AG09319 (cell line): ENCODE results near the gene ABCG2.

ENCODE experiments used
- DNase-seq: peaks from one replicate; pipeline ENCODE4 v3.0.0-alpha.2; 2010; ENCODE audit warnings: low read depth; ENCODE audit errors: extremely low read depth
- CTCF ChIP-seq: IDR thresholded peaks from 2 replicates; pipeline ENCODE4 v1.5.1; 2011; ENCODE audit warnings: low read depth, mild to moderate bottlenecking, inconsistent platforms, low read length, moderate library complexity

The ABCG2 gene

GRCh38 chr4:88059766-88060165 lies 98.7 kb downstream of the ABCG2 start:
- no peak for DNase-seq
- no peak for TF ChIP-seq CTCF

- DNase-seq: no peak
- no peak for TF ChIP-seq CTCF
Observed at GRCh38 chr4:88058295-88058694, 100.1 kb downstream of the ABCG2 start.

GRCh38 chr4:88054901-88055300 lies 103.5 kb downstream of the ABCG2 start:
- DNase-seq: peak; percentile 28
- TF ChIP-seq CTCF: peak; percentile 65

GRCh38 chr4:88054229-88054628 lies 104.2 kb downstream of the ABCG2 start:
- DNase-seq: no peak
- no peak for TF ChIP-seq CTCF

GRCh38 chr4:88045021-88045420 lies 113.4 kb downstream of the ABCG2 start:
- DNase-seq: no peak

GRCh38 chr4:88043586-88044340 lies 114.7 kb downstream of the ABCG2 start:
- DNase-seq: no peak
- no peak for TF ChIP-seq CTCF

More at GRCh38 chr4:88045021-88045420, 113.4 kb downstream of the ABCG2 start:
- no peak for TF ChIP-seq CTCF

GRCh38 chr4:88043001-88043400 lies 115.4 kb downstream of the ABCG2 start:
- no peak for DNase-seq
- TF ChIP-seq CTCF: no peak
